Panc1 (cell line): ENCODE measurements around the gene AGAP1.

ENCODE experiments used
- CTCF ChIP-seq: fragments of 450-650 bp; IDR thresholded peaks from 2 replicates; pipeline ENCODE4 v1.5.1; 2017; ENCODE audit warnings: mild to moderate bottlenecking
- POLR2AphosphoS5 ChIP-seq: IDR thresholded peaks from 2 replicates; pipeline ENCODE4 v1.6.1; 2012; ENCODE audit warnings: mild to moderate bottlenecking, low read depth, low read length, moderate library complexity
- REST ChIP-seq, 2 experiments: IDR thresholded peaks; 2 replicates each; pipeline ENCODE4 v1.6.1; 2011 to 2012; ENCODE audit warnings: low read depth in 2 of 2, control low read depth in 1 of 2, low read length in 1 of 2, mild to moderate bottlenecking in 1 of 2, moderate library complexity in 1 of 2; ENCODE audit not compliant: insufficient read depth in 1 of 2

GRCh38 chr2:235896061-235896460 is 402.2 kb downstream of the AGAP1 start:
- TF ChIP-seq POLR2AphosphoS5 (no peak), CTCF (no peak), REST (IDR thresholded peaks at IDR 0.05; ENCODE audit: insufficient read depth in 1 of 2, low read depth in 2 of 2, low read length in 1 of 2) (no peak)
